Activated CD8-positive, alpha-beta memory T cell treated with anti-CD3 and anti-CD28 coated beads, Interleukin-2, amount 50 U/mL, for 48 hours (primary cell): ENCODE results near the gene SCO2.

Experiments used
- DNase-seq: peaks from one replicate; pipeline ENCODE4 v3.0.0-alpha.2; 2020

Gene SCO2

DNA sequence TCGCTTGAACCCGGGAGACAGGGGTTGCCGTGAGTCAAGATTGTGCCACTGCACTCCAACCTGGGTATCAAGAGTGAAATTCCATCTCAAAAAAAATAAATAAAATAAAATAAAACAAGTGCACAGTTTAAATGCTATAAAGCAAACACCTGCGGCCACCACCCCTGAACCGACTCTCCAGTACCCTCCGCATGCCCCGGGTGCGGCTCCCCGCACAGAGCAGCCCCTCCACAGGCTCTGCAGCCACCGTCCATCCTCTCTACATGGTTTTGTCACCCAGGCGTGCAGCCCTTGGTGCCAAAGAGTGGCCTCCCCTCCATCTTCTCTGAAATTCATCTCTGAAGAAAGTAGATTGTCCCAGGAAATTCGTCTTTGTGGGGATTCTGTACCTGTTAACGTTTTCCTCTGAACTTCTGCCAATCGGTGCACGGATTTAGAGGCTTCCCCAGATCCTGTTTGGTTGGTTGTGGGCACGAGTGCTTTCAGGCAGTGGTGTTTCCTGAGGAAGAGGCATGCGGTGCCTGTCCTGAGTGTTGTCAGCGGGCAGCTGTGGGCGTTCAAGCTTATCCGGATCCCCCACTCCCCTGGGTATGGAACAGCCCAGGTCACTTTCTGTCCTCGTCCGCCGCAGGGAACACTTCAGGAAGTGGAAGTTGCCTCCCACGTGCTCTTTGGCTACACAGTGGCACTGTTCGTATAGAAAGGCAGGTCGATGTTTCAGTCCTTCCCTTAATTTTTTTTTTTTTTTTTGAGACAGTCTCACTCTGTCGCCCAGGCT lies 34.7 kb downstream of the SCO2 start:
- no peak for DNase-seq

DNA sequence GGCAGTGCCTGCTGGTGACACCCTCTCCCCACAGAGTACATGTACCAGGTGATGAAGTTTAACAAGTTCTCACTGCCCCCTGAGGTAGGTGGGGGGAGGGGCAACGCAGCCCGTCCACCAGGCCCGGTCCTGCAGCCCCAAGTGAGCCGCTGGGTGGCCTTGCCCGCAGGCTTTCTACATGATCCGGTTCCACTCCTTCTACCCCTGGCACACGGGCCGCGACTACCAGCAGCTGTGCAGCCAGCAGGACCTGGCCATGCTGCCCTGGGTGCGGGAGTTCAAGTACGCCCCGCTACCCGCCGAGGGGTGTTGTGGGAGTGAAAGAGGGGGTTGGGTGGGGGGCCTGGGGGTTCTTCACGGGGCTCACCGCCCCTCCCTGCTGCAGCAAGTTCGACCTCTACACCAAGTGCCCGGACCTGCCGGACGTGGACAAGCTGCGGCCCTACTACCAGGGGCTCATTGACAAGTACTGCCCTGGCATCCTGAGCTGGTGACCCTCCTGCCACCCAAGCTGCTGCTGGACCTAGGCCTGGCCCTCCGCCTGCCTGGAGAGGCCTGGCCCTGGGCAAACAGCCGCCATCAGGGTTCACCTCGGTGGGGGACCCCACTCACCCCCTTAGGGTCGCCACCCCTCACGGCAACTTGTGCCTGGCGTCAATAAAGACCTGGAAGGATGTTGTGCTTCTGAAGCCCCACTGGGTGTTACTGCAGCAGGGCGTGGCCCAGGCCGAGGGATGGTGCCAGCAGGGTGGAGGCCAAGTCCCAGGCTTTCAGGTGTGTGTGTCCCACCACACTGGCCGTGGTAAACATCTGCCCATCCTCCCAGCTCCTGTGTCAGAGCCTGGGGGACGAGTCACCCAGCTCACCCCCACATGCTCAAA lies 35.8 kb downstream of the SCO2 start:
- no peak for DNase-seq

GRCh38 chr22:50488886-50489285 lies 36.5 kb downstream of the SCO2 start:
- no peak for DNase-seq

DNA sequence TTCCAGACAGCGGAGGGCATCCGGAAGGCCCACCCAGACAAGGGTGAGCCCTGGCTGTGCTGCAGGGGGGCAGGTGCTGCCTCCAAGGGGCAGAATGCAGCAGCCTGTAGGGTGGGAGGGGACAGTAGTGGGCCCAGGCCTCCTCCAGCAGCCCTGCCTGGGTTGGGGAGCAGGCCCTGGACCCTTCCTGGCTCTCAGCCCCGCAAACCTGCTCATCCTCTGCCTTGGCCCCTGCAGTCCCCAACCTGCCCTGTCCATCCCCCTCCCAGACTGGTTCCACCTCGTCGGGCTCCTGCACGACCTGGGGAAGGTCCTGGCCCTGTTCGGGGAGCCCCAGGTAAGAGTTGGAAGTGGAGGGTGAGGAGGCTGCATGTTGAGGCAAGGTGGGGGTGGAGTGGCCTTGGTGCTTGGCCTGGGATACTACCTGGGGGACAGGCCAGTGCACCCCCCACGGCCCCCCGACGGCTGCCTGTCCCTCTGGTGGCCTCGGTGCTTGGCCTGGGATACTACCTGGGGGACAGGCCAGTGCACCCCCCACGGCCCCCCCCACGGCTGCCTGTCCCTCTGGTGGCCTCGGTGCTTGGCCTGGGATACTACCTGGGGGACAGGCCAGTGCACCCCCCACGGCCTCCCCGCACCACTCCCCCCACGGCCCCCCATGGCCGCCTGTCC lies 37.3 kb downstream of the SCO2 start:
- DNase-seq, result no peak

GRCh38 chr22:50487290-50488005 lies 38.0 kb downstream of the SCO2 start:
- DNase-seq, result no peak

DNA sequence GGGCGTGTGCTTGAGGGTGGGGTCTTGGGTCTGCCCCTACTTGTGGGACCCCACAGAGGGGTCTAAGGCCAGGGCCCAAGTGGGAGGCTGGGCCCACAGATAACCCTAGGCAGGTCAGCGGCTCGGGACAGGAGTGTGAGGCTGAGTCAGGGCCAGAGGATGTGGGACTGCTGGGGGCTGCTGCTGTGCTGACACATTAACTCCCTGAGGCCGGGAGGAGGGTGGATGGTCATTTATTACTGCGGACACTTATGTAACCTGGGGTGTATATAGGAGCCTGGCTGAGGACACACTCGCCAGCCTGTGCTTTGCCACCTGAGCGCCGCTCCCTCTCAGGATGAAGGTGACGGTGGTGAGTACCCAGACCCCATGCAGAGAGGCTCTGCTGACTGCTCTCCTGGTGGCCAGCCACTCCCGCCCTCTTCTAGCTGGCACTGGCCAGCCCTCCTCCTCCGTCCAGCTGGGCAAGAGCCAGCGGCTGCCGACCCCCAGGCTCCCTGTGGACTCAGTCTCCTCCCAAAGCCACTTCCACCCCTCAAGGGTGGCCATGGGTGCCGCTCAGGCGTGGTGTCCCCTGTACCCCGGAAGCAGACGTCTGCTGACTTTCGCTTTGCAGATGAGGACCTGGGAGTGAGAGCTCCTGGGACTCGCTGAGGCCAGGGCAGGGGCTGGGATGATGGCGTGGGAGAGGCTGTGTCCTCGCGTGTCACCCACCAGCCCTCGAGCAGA lies 38.7 kb downstream of the SCO2 start, which contains the start of gene MIOX:
TSS of gene MIOX (plus strand) at position 299 of the 729 bp plus-strand sequence. CDS start at position 338, 39 bp downstream.
- DNase-seq, result no peak

GRCh38 chr22:50485221-50486131 lies 39.9 kb downstream of the SCO2 start:
- no peak for DNase-seq

DNA sequence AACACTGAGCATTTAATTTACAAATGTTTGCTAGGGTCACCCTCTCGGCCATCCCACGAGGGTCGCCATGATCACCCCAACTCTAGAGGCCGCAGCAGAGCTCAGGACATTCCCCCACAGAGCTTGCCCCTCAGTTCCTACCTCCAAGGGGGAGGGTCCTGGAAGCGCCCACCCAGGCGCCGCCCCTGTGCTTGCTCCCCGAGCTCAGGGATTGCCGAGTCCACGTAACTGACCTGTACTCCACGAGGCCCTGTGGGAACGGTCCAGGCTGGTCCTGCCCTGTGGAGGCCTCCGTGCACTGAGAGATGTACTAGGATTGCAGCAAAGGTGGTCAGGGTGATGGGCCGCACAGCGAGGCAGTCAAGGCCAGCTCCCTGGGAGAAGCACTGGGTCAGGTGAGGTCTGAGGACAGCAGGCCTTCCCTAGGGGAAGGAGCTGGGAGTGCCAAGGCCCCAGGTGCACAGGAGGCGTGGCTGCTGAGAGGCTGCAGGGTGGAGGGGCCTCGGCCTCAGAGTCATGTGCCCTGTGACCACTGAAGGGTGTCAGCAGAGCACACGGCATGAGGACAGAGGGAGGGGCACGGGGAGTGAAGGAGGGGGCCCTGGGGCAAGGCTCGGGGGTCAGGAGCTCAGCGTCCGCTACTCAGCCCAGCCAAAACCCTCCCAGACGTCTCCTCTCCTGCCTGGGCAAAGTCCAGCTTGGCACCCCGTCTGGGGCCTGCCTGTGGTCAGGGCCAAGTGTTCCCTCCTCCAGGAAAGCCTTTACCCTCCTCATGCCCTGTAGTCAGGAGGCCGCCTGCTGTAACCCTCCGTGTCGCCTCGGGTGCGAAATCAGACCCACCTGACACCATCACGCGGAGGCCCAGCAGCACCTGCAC lies 41.2 kb downstream of the SCO2 start:
- no peak for DNase-seq

DNA sequence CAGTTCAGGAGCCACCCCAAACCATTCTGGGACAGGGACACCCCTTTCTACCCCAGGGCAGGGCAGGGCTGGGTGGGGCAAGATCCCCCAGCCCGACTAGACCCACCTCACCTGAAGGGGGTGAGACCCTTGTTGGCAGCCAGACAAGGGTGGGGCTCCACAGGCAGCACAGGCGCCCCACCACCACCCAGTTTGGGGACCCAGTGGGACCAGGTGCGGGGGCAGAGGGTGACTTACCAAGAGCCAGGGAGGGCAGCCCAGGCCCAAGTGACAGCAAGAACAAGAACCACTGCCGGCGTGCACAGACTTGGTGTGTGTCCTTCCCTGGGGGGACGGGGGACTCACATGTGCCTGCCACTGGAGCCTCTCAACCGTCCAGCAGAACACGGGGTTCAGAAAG lies 41.8 kb downstream of the SCO2 start:
- DNase-seq, result no peak

- DNase-seq, result no peak
Observed at GRCh38 chr22:50483106-50483505, 42.3 kb downstream of the SCO2 start.

DNA sequence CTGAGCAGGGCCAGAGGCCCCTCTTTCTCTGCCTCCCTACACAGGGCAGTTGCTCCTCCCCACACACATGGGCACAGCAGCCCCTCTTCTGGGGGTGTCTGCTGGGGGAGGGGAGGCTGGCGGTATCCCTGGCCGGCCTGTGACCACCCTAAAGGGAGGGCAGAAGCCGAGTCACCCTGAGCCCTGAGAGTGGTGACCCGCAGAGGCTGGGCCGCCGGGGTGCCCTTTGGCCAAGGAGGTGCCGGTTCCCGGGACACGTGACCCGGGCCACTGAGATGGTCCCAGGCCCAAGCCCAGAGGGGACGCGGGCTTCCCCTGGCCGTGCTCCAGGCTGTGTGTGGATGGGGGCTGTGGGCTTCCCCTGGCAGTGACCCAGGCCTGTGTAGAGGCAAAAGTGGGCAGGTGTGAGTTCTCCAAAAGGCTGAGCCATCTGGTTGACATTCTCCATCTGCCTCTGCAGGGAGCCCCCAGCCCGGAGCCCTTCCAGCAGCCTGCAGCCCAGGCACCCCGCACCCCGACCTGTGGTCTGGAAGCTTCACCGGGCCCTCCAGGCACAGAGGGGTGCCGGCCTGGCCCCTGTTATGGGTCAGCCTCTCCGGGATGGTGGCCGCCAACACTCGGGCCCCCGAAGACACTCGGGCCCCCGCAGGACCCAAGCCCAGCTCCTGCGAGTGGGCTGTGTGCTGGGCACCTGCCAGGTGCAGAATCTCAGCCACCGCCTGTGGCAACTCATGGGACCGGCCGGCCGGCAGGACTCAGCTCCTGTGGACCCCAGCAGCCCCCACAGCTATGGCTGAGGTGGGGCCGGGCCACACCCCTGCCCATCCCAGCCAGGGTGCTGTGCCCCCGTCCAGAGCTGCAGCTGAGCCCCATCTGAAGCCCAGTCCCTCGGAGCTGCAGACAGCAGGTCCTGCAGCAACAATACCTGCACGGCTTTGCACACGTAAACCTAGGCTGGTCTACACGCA lies 43.0 kb downstream of the SCO2 start:
- DNase-seq, result no peak

DNA sequence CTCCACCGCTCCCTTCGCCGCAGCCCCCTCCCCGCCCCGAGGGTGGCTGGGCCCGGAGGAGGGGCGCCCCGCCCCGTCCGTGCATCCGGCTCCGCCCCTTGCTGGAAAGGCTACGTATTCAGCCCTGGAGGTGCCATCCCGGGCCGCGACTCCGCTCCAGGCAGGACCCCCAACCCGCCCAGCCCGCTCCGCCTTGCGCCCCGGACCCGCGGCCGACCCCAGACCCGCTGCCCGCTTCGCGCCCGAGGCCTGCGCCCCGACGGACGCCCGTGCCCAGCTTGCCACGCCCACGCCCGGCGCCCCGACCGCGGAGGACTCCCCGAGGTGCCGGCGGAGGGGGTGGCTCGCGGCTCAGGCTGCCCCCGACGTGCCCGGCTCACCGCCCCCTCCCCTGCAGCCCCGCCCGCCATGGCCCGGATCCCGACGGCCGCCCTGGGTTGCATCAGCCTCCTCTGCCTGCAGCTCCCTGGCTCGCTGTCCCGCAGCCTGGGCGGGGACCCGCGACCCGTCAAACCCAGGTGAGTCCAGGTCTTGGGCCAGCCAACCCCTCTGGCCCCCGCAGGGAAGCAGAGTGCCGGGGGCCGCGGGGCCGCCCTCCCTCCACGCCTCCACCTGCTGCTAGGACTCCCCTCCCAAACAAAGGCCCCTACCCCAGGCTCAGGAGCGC lies 43.8 kb downstream of the SCO2 start, which contains the start of gene ADM2:
TSS of gene ADM2 (plus strand) at position 104 of the 667 bp plus-strand sequence. CDS start at position 409, 305 bp downstream.
- DNase-seq, result peak; percentile 81

GRCh38 chr22:50481045-50481439 lies 44.4 kb downstream of the SCO2 start:
- DNase-seq, result no peak

DNA sequence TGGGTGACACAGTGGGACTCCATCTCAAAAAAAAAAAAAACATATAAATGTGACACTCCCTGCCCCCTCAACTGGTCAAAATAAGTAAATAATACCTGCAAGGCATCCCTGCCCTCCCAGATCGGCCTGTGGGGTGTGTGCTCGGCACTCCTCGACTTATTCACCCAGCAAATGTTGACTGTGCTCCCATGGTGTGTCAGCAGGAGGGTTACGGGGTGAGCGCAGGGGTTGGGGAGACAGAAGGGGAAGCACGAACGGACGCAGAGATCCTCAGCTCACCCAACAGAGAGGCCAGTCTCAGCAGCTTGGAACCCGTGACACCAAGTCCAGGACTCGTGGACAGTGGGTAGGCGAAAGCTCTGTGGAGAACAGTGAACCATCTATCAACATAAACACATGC lies 45.7 kb downstream of the SCO2 start:
- no peak for DNase-seq

- DNase-seq, result no peak
Observed at GRCh38 chr22:50477923-50478322, 47.5 kb downstream of the SCO2 start.

- no peak for DNase-seq
Observed at GRCh38 chr22:50476868-50477267, 48.5 kb downstream of the SCO2 start.

GRCh38 chr22:50475652-50476002 lies 49.8 kb downstream of the SCO2 start:
- DNase-seq, result no peak
